ENCODE measurements around the gene MSH2.
"Not testable (repeated sequence)": the region's sequence is repeated elsewhere in the genome, so short reads cannot be mapped to it uniquely, and the experiment has no call there.

Gene MSH2
- 14.8 to 23.5 (median 22.3) reads per million in 3 donors for total RNA-seq

DNA sequence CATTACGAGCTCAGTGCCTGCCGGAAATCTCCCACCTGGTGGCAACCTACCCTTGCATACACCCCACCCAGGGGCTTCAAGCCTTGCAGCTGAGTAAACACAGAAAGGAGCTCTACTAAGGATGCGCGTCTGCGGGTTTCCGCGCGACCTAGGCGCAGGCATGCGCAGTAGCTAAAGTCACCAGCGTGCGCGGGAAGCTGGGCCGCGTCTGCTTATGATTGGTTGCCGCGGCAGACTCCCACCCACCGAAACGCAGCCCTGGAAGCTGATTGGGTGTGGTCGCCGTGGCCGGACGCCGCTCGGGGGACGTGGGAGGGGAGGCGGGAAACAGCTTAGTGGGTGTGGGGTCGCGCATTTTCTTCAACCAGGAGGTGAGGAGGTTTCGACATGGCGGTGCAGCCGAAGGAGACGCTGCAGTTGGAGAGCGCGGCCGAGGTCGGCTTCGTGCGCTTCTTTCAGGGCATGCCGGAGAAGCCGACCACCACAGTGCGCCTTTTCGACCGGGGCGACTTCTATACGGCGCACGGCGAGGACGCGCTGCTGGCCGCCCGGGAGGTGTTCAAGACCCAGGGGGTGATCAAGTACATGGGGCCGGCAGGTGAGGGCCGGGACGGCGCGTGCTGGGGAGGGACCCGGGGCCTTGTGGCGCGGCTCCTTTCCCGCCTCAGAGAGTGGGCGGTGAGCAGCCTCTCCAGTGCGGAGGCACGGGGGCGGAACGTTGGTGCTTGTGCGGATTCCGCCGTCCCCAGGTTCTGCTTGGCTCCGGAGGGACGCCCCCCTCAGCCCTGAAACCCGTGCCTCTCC, at the start of gene MSH2:
TSS of gene MSH2 (plus strand) at position 352 of the 804 bp plus-strand sequence. CDS start at position 388, 36 bp downstream.
- Histone ChIP-seq H3K27me3 (replicated peaks; ENCODE audit: control insufficient read depth, insufficient read depth, low read length, poor library complexity, severe bottlenecking) (no peaks in the 10 kb centered on the region), H3K4me3 (ENCODE audit: insufficient read depth, low read depth, low read length, poor library complexity, severe bottlenecking) (peak within 1 kb of the TSS; percentile 88), H3K36me3 (ENCODE audit: control insufficient read depth, insufficient read depth, low read length) (no peaks in the 10 kb centered on the region), H3K4me1 (ENCODE audit: control insufficient read depth, insufficient read depth, low read length, poor library complexity, severe bottlenecking) (peaks cover 13% of the 10 kb centered on the region), H3K9me3 (ENCODE audit: control insufficient read depth, low read length) (no peaks in the 10 kb centered on the region), H3K27ac (ENCODE audit: insufficient read depth, low read length, poor library complexity, severe bottlenecking) (peak within 1 kb of the TSS; percentile 57)
- peak; percentile 81 to 87 (median 85) for DNase-seq

DNA sequence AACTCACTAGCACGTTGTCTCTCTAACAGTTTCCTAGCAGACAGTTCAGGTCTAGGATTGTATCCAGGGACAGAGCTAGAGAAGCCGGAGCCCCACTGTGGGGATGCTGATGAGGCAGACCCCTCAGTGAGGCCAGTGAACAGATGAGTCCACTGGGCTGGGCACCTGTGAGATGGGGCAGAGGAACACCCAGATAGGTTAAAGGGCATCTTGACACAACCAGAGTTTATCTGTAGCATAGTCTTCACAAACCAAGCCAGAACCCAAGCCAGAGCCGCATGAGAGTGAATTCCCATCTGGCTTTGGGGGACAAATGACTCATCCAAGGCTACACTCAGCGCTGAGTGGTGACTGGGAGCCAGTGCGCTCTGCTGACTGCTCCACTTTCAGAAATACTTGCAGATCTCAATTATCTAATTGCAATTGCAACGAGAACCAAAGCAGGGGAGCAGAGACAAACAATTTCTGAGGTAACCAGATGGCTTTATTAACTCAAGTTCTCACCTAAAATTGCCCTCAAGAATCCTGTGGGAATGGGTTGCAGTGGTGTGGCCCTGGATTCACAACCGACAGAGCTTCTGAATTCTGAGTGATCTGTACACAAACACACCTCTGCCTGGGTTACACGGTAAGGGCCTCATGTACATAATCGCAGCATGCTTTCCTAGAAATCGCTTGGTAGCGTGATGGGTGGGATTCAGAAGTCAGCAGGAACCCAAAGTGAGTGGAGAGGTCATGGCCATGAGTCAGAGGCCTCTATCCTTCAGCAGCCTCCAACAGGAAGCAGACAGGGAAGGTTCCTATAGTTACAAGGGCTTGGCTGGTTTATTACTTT, 48.7 kb upstream of the MSH2 start:
- DNase-seq, result no peak
- Histone ChIP-seq H3K9me3 (ENCODE audit: control insufficient read depth, low read length) (no peaks in the 10 kb centered on the region), H3K27ac (ENCODE audit: insufficient read depth, low read length, poor library complexity, severe bottlenecking) (no peak overlapping the region), H3K36me3 (ENCODE audit: control insufficient read depth, insufficient read depth, low read length) (no peaks in the 10 kb centered on the region), H3K27me3 (replicated peaks; ENCODE audit: control insufficient read depth, insufficient read depth, low read length, poor library complexity, severe bottlenecking) (no peaks in the 10 kb centered on the region), H3K4me3 (ENCODE audit: insufficient read depth, low read depth, low read length, poor library complexity, severe bottlenecking) (no peak overlapping the region), H3K4me1 (ENCODE audit: control insufficient read depth, insufficient read depth, low read length, poor library complexity, severe bottlenecking) (no peaks in the 10 kb centered on the region)

DNA sequence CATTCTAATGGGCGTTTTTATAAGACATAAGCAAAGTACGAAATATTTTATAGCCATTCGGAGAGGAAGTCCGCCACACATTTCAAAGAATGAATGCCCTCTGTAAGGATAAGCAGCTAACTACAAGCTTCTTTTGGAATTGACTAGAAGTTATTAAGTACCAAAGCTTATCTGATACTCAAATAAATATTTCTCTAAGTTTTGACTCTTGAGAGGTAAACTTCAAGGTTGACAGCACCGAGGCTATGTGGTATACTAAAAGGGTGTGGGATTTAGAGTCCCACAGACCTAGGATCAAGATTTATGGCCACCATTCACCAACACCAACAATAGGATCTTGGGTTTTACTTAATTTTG, 48.1 kb upstream of the MSH2 start:
- no peak overlapping the region for H3K4me3 ChIP-seq (ENCODE audit: insufficient read depth, low read depth, low read length, poor library complexity, severe bottlenecking)
- no peaks in the 10 kb centered on the region for H3K36me3 ChIP-seq (ENCODE audit: control insufficient read depth, insufficient read depth, low read length)
- no peaks in the 10 kb centered on the region for H3K4me1 ChIP-seq (ENCODE audit: control insufficient read depth, insufficient read depth, low read length, poor library complexity, severe bottlenecking)
- no peaks in the 10 kb centered on the region for H3K9me3 ChIP-seq (ENCODE audit: control insufficient read depth, low read length)
- no peak for DNase-seq
- no peaks in the 10 kb centered on the region for H3K27me3 ChIP-seq (replicated peaks; ENCODE audit: control insufficient read depth, insufficient read depth, low read length, poor library complexity, severe bottlenecking)
- no peak overlapping the region for H3K27ac ChIP-seq (ENCODE audit: insufficient read depth, low read length, poor library complexity, severe bottlenecking)

DNA sequence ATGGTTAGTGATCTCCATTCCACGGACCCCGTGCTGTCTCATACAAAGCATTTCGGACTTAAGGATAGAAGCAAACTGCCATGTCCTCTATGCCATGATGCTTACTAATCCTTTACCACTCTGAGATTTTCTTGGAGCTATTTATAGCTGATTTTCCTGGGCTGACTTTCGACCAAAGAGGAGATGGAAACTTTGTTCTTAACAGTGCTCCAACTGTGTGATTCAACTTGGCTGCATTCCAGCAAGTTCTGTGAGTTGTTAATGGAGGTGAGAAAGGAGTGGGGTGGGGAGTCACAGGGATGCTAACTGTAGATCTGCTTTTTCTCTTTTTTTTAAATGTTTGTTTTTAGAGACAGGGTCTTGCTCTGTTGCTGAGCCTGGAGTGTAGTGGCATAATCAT, 45.5 kb upstream of the MSH2 start:
- H3K27ac ChIP-seq (ENCODE audit: insufficient read depth, low read length, poor library complexity, severe bottlenecking), result no peak overlapping the region
- H3K4me1 ChIP-seq (ENCODE audit: control insufficient read depth, insufficient read depth, low read length, poor library complexity, severe bottlenecking), result no peaks in the 10 kb centered on the region
- H3K27me3 ChIP-seq (replicated peaks; ENCODE audit: control insufficient read depth, insufficient read depth, low read length, poor library complexity, severe bottlenecking), result no peaks in the 10 kb centered on the region
- no peaks in the 10 kb centered on the region for H3K36me3 ChIP-seq (ENCODE audit: control insufficient read depth, insufficient read depth, low read length)
- DNase-seq, result no peak
- H3K4me3 ChIP-seq (ENCODE audit: insufficient read depth, low read depth, low read length, poor library complexity, severe bottlenecking), result no peak overlapping the region
- no peaks in the 10 kb centered on the region for H3K9me3 ChIP-seq (ENCODE audit: control insufficient read depth, low read length)

DNA sequence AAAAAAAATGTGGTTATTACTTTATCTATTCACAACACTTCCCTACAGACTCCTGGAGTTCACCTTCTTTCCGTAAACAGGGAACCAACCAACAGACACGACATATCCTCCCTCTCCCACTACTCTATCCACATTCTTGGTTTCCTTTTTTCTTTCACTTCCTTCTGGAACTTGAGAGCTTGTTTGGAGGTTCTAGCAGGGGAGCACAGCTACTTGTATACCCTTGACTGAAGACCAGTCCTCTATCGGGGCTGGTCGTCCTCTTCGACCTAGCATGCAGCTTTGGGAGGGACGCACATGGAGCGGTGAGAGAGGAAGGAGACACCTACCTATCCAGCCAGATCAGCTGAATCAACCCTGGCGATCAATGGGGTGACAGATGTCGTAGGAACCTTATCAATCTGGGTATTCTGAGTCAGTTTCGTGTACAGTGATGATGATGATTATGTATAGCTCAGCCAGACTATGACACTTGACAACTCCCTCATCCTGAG, 43.5 kb upstream of the MSH2 start:
- Histone ChIP-seq H3K27me3 (replicated peaks; ENCODE audit: control insufficient read depth, insufficient read depth, low read length, poor library complexity, severe bottlenecking) (no peaks in the 10 kb centered on the region), H3K9me3 (ENCODE audit: control insufficient read depth, low read length) (no peaks in the 10 kb centered on the region), H3K27ac (ENCODE audit: insufficient read depth, low read length, poor library complexity, severe bottlenecking) (no peak overlapping the region), H3K4me1 (ENCODE audit: control insufficient read depth, insufficient read depth, low read length, poor library complexity, severe bottlenecking) (no peaks in the 10 kb centered on the region), H3K4me3 (ENCODE audit: insufficient read depth, low read depth, low read length, poor library complexity, severe bottlenecking) (no peak overlapping the region), H3K36me3 (ENCODE audit: control insufficient read depth, insufficient read depth, low read length) (no peaks in the 10 kb centered on the region)
- no peak for DNase-seq

DNA sequence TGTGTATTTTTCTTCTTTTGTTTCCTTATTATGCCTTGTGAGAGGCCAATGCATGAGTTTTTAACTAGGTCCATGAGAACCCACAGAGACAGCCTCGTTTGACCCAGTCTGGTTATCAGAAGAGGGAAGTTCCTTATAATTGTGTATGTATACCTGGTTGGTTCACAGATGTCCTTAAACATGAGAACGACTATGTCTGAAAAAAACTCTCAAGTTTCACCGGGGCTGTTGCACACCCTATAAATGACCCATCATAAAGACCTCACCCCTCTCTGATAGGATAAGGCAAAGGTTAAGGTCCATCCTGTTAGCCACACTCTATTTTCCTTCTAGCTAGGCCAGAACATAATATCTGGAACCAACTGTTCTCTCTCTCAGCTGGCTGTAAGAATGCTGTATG, 42.7 kb upstream of the MSH2 start:
- no peak for DNase-seq
- H3K4me3 ChIP-seq (ENCODE audit: insufficient read depth, low read depth, low read length, poor library complexity, severe bottlenecking), result no peak overlapping the region
- H3K4me1 ChIP-seq (ENCODE audit: control insufficient read depth, insufficient read depth, low read length, poor library complexity, severe bottlenecking), result no peaks in the 10 kb centered on the region
- H3K36me3 ChIP-seq (ENCODE audit: control insufficient read depth, insufficient read depth, low read length), result no peaks in the 10 kb centered on the region
- H3K9me3 ChIP-seq (ENCODE audit: control insufficient read depth, low read length), result no peaks in the 10 kb centered on the region
- H3K27me3 ChIP-seq (replicated peaks; ENCODE audit: control insufficient read depth, insufficient read depth, low read length, poor library complexity, severe bottlenecking), result no peaks in the 10 kb centered on the region
- H3K27ac ChIP-seq (ENCODE audit: insufficient read depth, low read length, poor library complexity, severe bottlenecking), result no peak overlapping the region

DNA sequence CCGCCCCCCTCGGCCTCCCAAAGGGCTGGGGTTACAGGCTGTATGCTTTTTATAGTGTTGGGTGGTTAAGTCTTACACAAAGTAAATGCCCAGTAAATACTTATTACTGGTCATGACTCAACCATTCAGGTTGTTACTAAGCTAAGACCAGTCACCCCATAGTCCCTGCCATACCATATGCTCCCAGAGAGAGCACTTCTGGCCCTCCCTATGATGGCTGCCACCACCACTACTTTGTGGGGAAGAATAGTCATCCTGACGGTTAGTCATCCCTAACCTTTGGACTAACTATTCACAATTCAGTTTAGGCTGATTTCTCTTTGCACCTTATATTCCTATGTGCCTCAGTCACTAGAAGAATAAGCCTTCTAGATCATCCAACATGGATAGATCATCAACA, 42.0 kb upstream of the MSH2 start:
- no peaks in the 10 kb centered on the region for H3K36me3 ChIP-seq (ENCODE audit: control insufficient read depth, insufficient read depth, low read length)
- H3K4me1 ChIP-seq (ENCODE audit: control insufficient read depth, insufficient read depth, low read length, poor library complexity, severe bottlenecking), result no peaks in the 10 kb centered on the region
- H3K4me3 ChIP-seq (ENCODE audit: insufficient read depth, low read depth, low read length, poor library complexity, severe bottlenecking), result no peak overlapping the region
- no peaks in the 10 kb centered on the region for H3K9me3 ChIP-seq (ENCODE audit: control insufficient read depth, low read length)
- H3K27me3 ChIP-seq (replicated peaks; ENCODE audit: control insufficient read depth, insufficient read depth, low read length, poor library complexity, severe bottlenecking), result no peaks in the 10 kb centered on the region
- no peak overlapping the region for H3K27ac ChIP-seq (ENCODE audit: insufficient read depth, low read length, poor library complexity, severe bottlenecking)
- no peak for DNase-seq

DNA sequence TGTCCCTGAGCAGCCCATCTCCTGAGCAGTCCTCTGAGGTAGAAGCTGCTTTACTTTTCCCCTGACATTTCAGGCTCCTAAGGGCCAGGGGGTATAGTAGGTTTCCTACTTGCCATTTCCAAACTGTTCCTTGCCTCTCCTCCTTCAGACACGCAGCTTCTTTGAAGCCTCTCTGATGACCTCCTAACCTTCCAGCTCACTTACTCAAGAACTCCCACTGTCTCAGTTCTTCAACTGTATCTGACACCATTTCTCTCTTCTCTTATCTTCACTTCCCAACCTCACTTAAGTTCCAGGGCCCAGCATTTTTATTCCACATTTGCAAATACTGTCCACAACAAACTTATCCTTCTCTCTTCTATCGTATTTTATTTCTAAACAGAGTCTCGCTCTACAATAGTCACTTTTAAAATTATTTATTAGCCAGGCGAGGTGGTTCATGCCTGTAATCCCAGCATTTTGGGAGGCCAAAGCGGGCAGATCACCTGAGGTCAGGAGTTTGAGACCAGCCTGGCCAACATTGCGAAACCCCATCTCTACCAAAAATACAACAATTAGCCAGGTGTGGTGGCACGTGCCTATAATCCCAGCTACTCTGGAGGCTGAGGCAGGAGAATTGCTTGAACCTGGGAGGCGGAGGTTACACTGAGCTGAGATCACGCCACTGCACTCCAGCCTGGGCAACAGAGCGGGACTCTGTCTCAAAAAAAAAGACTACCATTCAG, 41.3 kb upstream of the MSH2 start:
- not testable (repeated sequence) for H3K4me1 ChIP-seq (ENCODE audit: control insufficient read depth, insufficient read depth, low read length, poor library complexity, severe bottlenecking); H3K27ac ChIP-seq (ENCODE audit: insufficient read depth, low read length, poor library complexity, severe bottlenecking); H3K36me3 ChIP-seq (ENCODE audit: control insufficient read depth, insufficient read depth, low read length); H3K27me3 ChIP-seq (replicated peaks; ENCODE audit: control insufficient read depth, insufficient read depth, low read length, poor library complexity, severe bottlenecking); H3K4me3 ChIP-seq (ENCODE audit: insufficient read depth, low read depth, low read length, poor library complexity, severe bottlenecking); H3K9me3 ChIP-seq (ENCODE audit: control insufficient read depth, low read length); DNase-seq

DNA sequence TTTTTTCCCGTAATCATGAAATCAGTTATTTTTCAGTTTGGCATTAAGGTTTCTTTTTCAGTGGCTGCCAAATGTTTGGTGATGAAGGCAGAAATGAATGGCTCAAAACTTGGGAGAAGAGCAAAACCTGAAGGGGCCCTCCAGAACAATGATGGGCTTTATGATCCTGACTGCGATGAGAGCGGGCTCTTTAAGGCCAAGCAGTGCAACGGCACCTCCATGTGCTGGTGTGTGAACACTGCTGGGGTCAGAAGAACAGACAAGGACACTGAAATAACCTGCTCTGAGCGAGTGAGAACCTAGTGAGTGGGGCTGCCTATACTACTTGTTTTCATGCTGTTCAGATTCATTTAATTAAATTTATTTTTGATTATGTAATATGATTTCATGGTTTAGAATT, 29.2 kb upstream of the MSH2 start:
- Histone ChIP-seq H3K4me1 (ENCODE audit: control insufficient read depth, insufficient read depth, low read length, poor library complexity, severe bottlenecking) (peaks cover 5% of the 10 kb centered on the region), H3K27ac (ENCODE audit: insufficient read depth, low read length, poor library complexity, severe bottlenecking) (no peak overlapping the region), H3K4me3 (ENCODE audit: insufficient read depth, low read depth, low read length, poor library complexity, severe bottlenecking) (no peak overlapping the region), H3K36me3 (ENCODE audit: control insufficient read depth, insufficient read depth, low read length) (no peaks in the 10 kb centered on the region), H3K9me3 (ENCODE audit: control insufficient read depth, low read length) (no peaks in the 10 kb centered on the region), H3K27me3 (replicated peaks; ENCODE audit: control insufficient read depth, insufficient read depth, low read length, poor library complexity, severe bottlenecking) (peaks cover 8% of the 10 kb centered on the region)
- no peak for DNase-seq
